ENCODE data around the gene STAMBPL1. TPM values are rescaled to one million over a fixed set of nuclear protein-coding genes. Genes with fewer than 3 reads are reported as not detected.

Gene STAMBPL1
- total RNA-seq, 2 donors from 2014 or later = 20.7 to 32.3 TPM

DNA sequence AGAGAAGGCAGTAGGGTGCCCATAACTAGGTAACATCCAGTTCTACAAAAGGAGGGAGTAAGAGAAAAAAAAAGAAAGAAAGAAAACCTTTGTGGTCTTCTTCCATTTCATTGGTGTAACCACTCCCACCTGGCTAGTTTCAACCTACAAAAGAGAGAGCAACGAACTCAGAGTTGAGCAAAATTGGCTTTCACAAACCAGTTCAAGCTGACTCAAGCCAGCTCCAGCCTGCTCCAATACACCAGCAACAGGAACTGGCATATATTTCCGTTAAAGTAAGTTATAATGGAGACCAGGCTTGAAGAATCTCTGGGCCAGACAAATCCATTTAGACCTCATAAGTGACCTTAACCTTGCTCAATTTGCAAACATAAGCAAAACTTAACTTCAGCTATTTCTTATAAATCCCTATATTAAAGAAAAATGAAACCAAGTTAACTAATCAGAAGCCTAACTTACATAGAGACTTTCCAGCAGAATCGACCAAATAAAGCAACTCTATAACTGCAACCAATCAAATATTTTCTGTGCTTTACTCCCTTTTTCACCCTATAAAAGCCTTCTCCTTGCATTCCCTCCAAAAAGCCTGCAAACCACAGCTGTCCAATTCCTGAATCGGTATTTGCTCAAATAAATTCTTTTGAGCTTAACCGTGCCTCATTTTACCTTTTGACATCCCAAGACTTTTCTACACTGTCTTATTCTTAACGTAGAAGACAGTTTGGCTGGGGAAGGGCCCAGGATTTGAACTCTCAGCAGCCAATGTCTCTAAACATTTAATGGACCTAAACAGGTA, 38.5 kb upstream of the STAMBPL1 start:
- no peak for ATAC-seq
- Mint-ChIP-seq H3K27ac (no peak overlapping the region), H3K36me3 (ENCODE audit: low read depth) (peaks cover 4% of the 10 kb centered on the region), H3K4me1 (peaks cover 14% of the 10 kb centered on the region), H3K4me3 (no peak overlapping the region), H3K27me3 (peaks cover 12% of the 10 kb centered on the region)
- no peak for DNase-seq
- no peaks in the 10 kb centered on the region for H3K9me3 ChIP-seq (ENCODE audit: control insufficient read depth, low read length, poor library complexity, severe bottlenecking)

DNA sequence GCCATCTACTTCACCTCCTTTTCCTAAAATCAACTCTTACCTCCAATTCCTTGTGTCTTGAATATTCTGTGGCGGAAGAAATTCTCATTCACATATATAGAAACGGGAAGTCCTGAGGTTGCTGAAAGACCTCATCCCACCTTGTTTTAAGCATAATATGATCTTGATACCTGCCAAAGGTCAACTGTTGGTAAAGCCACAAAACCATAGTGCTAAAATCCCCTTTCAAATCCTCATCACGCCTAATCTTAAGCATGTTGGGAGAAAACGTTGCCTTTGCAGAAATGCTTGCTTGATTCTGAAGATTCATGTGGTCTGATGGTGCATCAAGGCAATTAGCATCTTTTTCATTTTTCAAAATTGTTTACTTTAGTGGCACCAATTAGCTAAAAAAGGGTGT, 36.9 kb upstream of the STAMBPL1 start:
- no peaks in the 10 kb centered on the region for H3K9me3 ChIP-seq (ENCODE audit: control insufficient read depth, low read length, poor library complexity, severe bottlenecking)
- Mint-ChIP-seq H3K4me3 (no peak overlapping the region), H3K27ac (no peak overlapping the region), H3K4me1 (peaks cover 14% of the 10 kb centered on the region), H3K36me3 (ENCODE audit: low read depth) (peaks cover 4% of the 10 kb centered on the region), H3K27me3 (peaks cover 12% of the 10 kb centered on the region)
- no peak for DNase-seq
- no peak for ATAC-seq

DNA sequence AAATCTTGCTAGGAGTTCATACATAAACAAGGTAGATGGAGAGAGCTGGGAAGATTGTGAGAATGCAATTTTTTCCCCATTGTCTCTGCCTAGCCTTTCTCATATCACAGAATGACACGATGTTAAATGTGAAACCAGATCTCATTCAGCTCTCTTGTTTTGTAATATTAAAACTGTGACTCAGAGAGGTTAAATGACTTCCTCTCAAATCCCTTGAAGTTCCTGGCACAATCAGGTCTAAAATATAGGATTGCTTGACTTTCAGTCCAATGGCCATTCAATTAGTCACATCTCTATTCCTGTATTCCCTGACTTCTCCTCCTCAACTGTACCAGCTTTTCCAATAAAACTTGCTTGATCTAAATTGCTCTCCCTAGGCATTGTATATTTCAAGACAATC, 31.5 kb upstream of the STAMBPL1 start:
- H3K4me3 Mint-ChIP-seq = no peak overlapping the region
- no peak overlapping the region for H3K27ac Mint-ChIP-seq

DNA sequence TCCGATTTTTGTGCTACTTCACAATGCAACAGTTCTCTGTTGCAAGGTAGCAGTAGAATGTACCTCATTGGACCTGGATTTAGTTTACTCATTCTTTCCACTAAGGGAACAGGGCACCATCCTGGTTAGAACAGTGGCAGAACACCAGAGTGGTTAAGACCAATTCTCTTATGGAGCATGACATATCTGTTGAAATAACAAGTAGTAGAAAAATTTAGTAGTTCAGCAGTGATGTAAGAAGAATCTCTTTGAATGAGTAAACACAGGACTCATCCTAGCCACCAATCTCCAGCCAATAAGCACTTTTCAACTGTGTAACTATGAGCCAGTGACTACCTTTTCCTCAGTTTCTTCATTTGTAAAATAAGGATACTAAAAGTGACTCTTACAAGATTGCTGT, 30.8 kb upstream of the STAMBPL1 start:
- H3K27ac Mint-ChIP-seq = no peak overlapping the region
- no peak overlapping the region for H3K4me3 Mint-ChIP-seq
- ATAC-seq (no peak), DNase-seq (no peak)
- H3K9me3 ChIP-seq (ENCODE audit: control insufficient read depth, low read length, poor library complexity, severe bottlenecking) = no peaks in the 10 kb centered on the region
- H3K36me3 Mint-ChIP-seq (ENCODE audit: low read depth) = peaks cover 4% of the 10 kb centered on the region
- H3K27me3 Mint-ChIP-seq = peaks cover 13% of the 10 kb centered on the region
- peaks cover 8% of the 10 kb centered on the region for H3K4me1 Mint-ChIP-seq

More for the DNA sequence above, 31.5 kb upstream of the STAMBPL1 start:
- no peak for DNase-seq
- peaks cover 4% of the 10 kb centered on the region for H3K36me3 Mint-ChIP-seq (ENCODE audit: low read depth)
- peaks cover 18% of the 10 kb centered on the region for H3K27me3 Mint-ChIP-seq
- ATAC-seq = no peak
- H3K4me1 Mint-ChIP-seq = peaks cover 5% of the 10 kb centered on the region
- no peaks in the 10 kb centered on the region for H3K9me3 ChIP-seq (ENCODE audit: control insufficient read depth, low read length, poor library complexity, severe bottlenecking)

DNA sequence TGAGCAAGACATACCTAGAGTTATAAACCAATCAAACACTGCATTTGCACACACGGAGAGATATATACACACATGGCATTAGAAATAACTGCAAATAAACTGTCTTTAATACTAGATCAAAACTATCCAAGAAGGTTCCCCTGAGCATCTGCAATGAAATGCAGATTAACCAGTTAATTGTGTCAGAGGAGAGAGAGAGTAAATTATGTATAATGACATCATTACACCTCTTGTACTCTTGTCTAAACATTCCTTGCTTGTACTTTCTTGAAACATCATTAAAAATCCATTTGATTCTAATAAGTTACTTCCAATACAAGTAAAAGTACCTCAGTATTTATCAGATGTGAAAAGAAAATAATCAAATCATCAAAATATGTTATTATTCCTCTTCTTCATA, 29.3 kb upstream of the STAMBPL1 start:
- ATAC-seq (no peak), DNase-seq (no peak)
- peaks cover 11% of the 10 kb centered on the region for H3K27me3 Mint-ChIP-seq
- peaks cover 8% of the 10 kb centered on the region for H3K4me1 Mint-ChIP-seq
- no peaks in the 10 kb centered on the region for H3K36me3 Mint-ChIP-seq (ENCODE audit: low read depth)
- H3K27ac Mint-ChIP-seq = no peak overlapping the region
- no peak overlapping the region for H3K4me3 Mint-ChIP-seq
- H3K9me3 ChIP-seq (ENCODE audit: control insufficient read depth, low read length, poor library complexity, severe bottlenecking) = no peaks in the 10 kb centered on the region

DNA sequence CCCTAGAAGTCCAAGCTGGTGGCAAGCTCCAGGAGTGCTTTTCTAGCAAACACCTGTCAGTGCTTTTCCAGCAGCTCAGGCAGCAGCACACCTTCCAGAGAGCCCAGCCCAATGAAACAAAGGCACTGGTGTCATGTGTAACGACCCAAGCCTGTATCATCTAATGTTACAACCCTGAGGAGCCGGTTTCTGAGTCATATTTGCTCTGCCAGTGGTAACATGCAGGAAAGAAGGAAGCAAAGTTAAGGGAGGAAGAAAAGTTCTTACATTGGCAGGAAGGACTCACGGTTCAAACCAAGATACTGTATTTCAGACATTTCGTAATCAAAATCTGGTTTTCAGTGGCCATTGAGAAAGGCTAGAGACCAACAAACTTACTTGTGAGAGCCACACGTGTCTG, 28.3 kb upstream of the STAMBPL1 start, which contains the start of gene ANKRD22:
Gene ANKRD22 (minus strand): TSS at position 139 of the 400 bp plus-strand sequence. CDS start 237 bp downstream, outside the sequence.
- Mint-ChIP-seq H3K27ac (no peak within 1 kb of the TSS), H3K4me3 (no peak within 1 kb of the TSS), H3K27me3 (peaks cover 11% of the 10 kb centered on the region), H3K4me1 (peaks cover 8% of the 10 kb centered on the region), H3K36me3 (ENCODE audit: low read depth) (no peaks in the 10 kb centered on the region)
- DNase-seq = no peak
- ATAC-seq = no peak
- no peaks in the 10 kb centered on the region for H3K9me3 ChIP-seq (ENCODE audit: control insufficient read depth, low read length, poor library complexity, severe bottlenecking)

DNA sequence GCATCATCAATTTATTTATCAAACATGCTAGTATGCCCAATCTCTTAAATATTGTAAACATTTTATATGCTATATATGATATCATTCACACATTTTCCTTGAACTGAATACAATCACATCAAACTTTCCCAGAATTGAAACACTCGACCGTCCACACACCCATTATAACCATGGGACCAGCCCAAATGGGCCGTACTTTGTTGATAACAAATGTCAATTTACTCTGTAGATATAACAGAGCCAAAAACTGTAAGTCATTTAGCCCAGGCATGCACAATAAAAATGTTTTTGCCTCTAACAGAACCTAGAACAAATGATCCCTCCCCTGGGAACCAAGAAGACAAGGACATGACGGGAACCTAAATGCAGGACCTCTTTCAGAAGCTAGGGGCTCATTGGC, 27.7 kb upstream of the STAMBPL1 start:
- Mint-ChIP-seq H3K27me3 (peaks cover 11% of the 10 kb centered on the region), H3K36me3 (ENCODE audit: low read depth) (no peaks in the 10 kb centered on the region), H3K4me3 (no peak overlapping the region), H3K4me1 (peaks cover 8% of the 10 kb centered on the region), H3K27ac (no peak overlapping the region)
- H3K9me3 ChIP-seq (ENCODE audit: control insufficient read depth, low read length, poor library complexity, severe bottlenecking) = no peaks in the 10 kb centered on the region
- no peak for DNase-seq
- ATAC-seq = no peak

DNA sequence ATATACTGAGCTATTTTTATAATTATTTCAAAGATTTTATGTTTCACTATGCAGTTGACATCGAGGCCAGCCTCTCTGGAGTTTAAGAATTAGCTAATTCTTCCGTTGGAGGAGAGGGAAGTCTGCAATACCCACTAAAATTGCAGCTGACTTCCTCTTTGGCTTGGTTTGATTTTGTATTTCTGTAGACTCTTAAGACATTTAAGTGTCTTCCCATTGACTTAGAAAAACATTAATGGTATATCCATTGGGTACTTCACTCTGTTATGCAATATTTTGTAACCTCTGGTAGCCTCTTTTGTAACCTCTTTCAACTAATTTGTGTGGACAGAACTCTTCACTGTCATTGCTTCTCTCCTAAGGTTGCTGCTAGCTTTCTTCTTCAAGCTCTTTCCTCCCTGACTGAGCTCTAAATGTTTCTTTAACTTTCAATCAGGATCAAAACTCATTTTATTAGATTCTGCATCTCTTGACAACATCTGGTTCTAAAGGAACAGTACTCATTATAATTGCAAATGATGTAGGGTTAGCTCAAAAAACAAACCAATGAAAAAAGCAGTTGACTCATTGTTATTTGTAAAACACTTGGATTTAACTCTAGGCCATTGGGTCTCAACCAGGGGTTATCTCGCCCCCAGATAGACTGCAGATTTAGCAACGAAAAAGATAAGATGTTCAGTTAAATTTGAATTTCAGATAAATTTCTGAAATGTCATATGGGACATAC, 26.7 kb upstream of the STAMBPL1 start:
- no peak for ATAC-seq

DNA sequence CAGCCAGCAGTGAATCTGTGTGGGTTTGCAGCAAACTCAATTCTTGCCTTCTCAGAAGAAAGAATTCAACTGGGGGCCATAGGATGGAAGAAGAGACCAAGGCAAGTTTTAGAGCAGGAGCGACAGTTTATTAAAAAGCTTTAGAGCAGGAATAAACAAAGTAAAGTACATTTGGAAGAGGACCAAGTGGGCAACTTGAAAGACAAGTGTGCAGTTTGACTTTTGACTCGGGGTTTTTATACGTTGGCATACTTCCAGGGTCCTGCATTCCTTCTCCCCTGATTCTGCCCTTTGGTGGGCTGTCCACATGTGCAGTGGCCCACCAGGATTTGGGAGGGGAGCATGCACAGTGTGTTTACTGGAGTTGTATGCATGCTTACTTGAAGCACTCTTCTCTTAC, 25.4 kb upstream of the STAMBPL1 start:
- Mint-ChIP-seq H3K36me3 (ENCODE audit: low read depth) (peaks cover 2% of the 10 kb centered on the region), H3K4me1 (peaks cover 6% of the 10 kb centered on the region), H3K27ac (no peak overlapping the region), H3K4me3 (no peak overlapping the region), H3K27me3 (peaks cover 16% of the 10 kb centered on the region)
- no peaks in the 10 kb centered on the region for H3K9me3 ChIP-seq (ENCODE audit: control insufficient read depth, low read length, poor library complexity, severe bottlenecking)
- DNase-seq (no peak), ATAC-seq (no peak)

More for the DNA sequence above, 26.7 kb upstream of the STAMBPL1 start:
- Mint-ChIP-seq H3K4me1 (peaks cover 8% of the 10 kb centered on the region), H3K27me3 (peaks cover 11% of the 10 kb centered on the region), H3K4me3 (no peak overlapping the region), H3K36me3 (ENCODE audit: low read depth) (no peaks in the 10 kb centered on the region), H3K27ac (no peak overlapping the region)
- DNase-seq = no peak
- no peaks in the 10 kb centered on the region for H3K9me3 ChIP-seq (ENCODE audit: control insufficient read depth, low read length, poor library complexity, severe bottlenecking)

DNA sequence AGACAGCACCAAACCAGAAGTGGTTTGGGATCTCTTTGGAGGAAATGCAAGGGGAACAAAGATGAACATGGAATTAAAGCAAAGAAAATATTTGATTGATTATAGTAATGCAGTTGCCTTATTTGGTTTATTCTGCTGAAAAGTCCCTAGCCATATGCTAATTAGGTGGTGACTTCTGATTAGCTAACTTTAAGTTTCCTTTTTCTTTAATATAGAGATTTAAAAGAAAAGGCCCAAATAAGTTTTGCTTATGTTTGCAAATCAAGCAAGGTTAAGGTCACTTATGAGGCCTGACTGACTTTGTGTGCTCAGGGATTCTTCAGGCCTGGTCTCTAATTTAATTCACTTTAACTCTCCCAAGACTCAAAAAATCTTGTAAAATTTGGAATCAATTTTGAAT, 22.2 kb upstream of the STAMBPL1 start:
- H3K36me3 Mint-ChIP-seq (ENCODE audit: low read depth) = peaks cover 2% of the 10 kb centered on the region
- no peak overlapping the region for H3K27ac Mint-ChIP-seq
- DNase-seq (no peak), ATAC-seq (no peak)
- H3K4me1 Mint-ChIP-seq = peaks cover 6% of the 10 kb centered on the region
- H3K4me3 Mint-ChIP-seq = no peak overlapping the region
- H3K27me3 Mint-ChIP-seq = peaks cover 26% of the 10 kb centered on the region
- H3K9me3 ChIP-seq (ENCODE audit: control insufficient read depth, low read length, poor library complexity, severe bottlenecking) = no peaks in the 10 kb centered on the region

DNA sequence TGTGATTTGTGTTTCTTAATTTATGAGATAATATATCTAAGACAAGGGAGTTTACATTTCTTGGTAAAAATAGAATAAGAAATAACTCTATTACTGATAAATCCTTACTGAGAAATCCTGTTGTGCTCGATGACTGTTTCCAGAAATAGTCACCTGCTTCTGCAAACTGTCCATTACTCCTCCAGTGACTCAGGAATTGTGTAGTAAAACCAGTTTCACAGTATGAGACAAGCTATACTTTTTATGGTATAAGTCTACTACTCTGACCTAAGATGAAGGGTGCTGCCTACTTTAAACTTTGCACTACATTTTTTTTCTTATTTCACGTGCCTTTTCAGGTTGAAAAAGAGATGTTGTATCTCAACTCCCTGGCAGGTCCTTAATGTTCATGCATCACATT, 21.6 kb upstream of the STAMBPL1 start:
- no peaks in the 10 kb centered on the region for H3K9me3 ChIP-seq (ENCODE audit: control insufficient read depth, low read length, poor library complexity, severe bottlenecking)
- Mint-ChIP-seq H3K27ac (no peak overlapping the region), H3K36me3 (ENCODE audit: low read depth) (peaks cover 2% of the 10 kb centered on the region), H3K4me3 (no peak overlapping the region), H3K27me3 (peaks cover 32% of the 10 kb centered on the region), H3K4me1 (peaks cover 6% of the 10 kb centered on the region)
- ATAC-seq (no peak), DNase-seq (no peak)

DNA sequence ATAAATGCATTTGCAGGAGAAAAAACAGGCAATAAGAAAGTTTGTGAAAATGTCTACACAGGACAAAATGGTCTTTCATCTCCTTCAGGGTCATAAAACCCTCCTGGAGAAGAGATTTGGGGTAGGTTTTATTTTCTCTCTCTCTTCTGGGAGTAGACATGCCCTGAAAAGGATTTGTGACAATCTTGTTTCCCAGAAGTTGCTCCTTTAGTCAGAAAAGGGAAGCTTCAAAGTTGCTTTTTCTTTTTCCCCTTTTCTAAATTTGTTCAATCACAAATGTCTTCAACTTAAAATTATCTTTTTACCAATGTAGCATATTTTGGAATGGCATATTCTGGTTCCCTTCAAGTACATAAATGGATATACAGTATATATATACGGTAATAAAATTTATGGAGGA, 19.0 kb upstream of the STAMBPL1 start:
- Mint-ChIP-seq H3K27ac (no peak overlapping the region), H3K4me1 (peaks cover 3% of the 10 kb centered on the region), H3K4me3 (no peak overlapping the region), H3K36me3 (ENCODE audit: low read depth) (peaks cover 2% of the 10 kb centered on the region), H3K27me3 (peaks cover 27% of the 10 kb centered on the region)
- no peak for ATAC-seq
- no peaks in the 10 kb centered on the region for H3K9me3 ChIP-seq (ENCODE audit: control insufficient read depth, low read length, poor library complexity, severe bottlenecking)
- no peak for DNase-seq

DNA sequence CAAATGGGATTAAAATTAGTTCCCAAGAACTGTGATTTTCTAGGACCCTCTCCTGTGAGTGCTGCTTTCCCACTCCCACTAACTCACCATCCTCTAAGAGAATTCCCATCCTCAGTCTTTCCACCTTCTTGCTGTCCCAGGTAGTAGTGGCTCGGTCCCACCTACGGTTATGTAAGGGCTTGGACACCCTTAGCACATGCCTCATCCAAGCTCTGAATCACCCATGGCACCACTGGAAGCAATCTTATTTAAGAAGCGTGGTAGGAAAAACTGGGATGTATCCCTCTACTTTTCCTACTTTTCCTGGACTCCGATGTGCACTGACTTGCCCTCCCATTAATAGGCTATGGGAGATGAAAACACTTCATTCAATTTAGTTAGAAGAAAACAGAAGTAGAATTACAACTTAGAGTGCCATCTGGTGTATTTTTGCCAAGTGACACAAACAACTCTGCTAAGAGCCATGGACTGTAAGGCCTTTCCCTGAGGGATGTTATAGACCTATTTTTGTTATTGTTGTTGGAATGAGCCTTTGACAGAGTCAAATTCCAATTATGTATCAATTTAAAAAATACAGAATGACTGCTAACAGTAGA, 14.7 kb upstream of the STAMBPL1 start:
- peaks cover 21% of the 10 kb centered on the region for H3K27me3 Mint-ChIP-seq
- ATAC-seq (no peak), DNase-seq (no peak)
- H3K4me3 Mint-ChIP-seq = no peak overlapping the region
- H3K4me1 Mint-ChIP-seq = no peaks in the 10 kb centered on the region
- no peaks in the 10 kb centered on the region for H3K36me3 Mint-ChIP-seq (ENCODE audit: low read depth)
- no peaks in the 10 kb centered on the region for H3K9me3 ChIP-seq (ENCODE audit: control insufficient read depth, low read length, poor library complexity, severe bottlenecking)
- H3K27ac Mint-ChIP-seq = no peak overlapping the region
